HepG2 (cell line): ENCODE results near the gene FKBP1B. TPM values are rescaled to one million over a fixed set of nuclear protein-coding genes. Genes with fewer than 3 reads are reported as not detected.

Experiments
- AKAP8 ChIP-seq: sonication (generic); formaldehyde crosslinking; IDR thresholded peaks from 2 replicates; pipeline ENCODE4 v1.5.1; 2020; ENCODE audit warnings: mild to moderate bottlenecking, missing genetic modification reagents
- BCL6 ChIP-seq: IDR thresholded peaks from 2 replicates; pipeline ENCODE4 v1.6.1; 2016; ENCODE audit warnings: missing genetic modification reagents, missing compliant biosample characterization
- DZIP1 ChIP-seq: sonication (generic); formaldehyde crosslinking; IDR thresholded peaks from 2 replicates; pipeline ENCODE4 v1.5.0; 2020; ENCODE audit warnings: mild to moderate bottlenecking, missing genetic modification reagents
- HNRNPH1 ChIP-seq: fragments of 200-400 bp; formaldehyde crosslinking; optimal IDR thresholded peaks from 2 replicates; pipeline ENCODE3; 2017; ENCODE audit warnings: mild to moderate bottlenecking, low read depth, low read length
- HOXD1 ChIP-seq: sonication (generic); formaldehyde crosslinking; IDR thresholded peaks from 2 replicates; pipeline ENCODE4 v1.5.0; 2020; ENCODE audit warnings: missing genetic modification reagents
- KLF11 ChIP-seq: IDR thresholded peaks from 2 replicates; pipeline ENCODE4 v1.6.1; 2016; ENCODE audit warnings: missing compliant biosample characterization
- MIXL1 ChIP-seq: IDR thresholded peaks from 2 replicates; pipeline ENCODE4 v1.6.1; 2016
- MLXIP ChIP-seq: sonication (generic); formaldehyde crosslinking; IDR thresholded peaks from 2 replicates; pipeline ENCODE4 v1.9.0; 2021; ENCODE audit warnings: missing genetic modification reagents, borderline replicate concordance
- PAF1 ChIP-seq: IDR thresholded peaks from 2 replicates; pipeline ENCODE4 v1.6.1; 2016; ENCODE audit warnings: missing genetic modification reagents, missing compliant biosample characterization
- SP1 ChIP-seq, 2 experiments: fragments of 450-650 bp in 1 of 2; sonication (generic) in 1 of 2; formaldehyde crosslinking in 1 of 2; IDR thresholded peaks; 2 replicates each; pipeline versions ENCODE4 v1.4.0 to v1.6.1; 2016 to 2020; ENCODE audit warnings: missing genetic modification reagents in 1 of 2
- SSRP1 ChIP-seq: IDR thresholded peaks from 2 replicates; pipeline ENCODE4 v1.6.1; 2016; ENCODE audit warnings: control low read depth
- STAG1 ChIP-seq: sonication (generic); formaldehyde crosslinking; IDR thresholded peaks from 2 replicates; pipeline ENCODE4 v1.4.0; 2020; ENCODE audit warnings: missing genetic modification reagents
- THAP8 ChIP-seq: sonication (generic); formaldehyde crosslinking; IDR thresholded peaks from 2 replicates; pipeline ENCODE4 v1.5.1; 2020; ENCODE audit warnings: missing genetic modification reagents, mild to moderate bottlenecking, borderline replicate concordance
- ZBTB1 ChIP-seq: sonication (generic); formaldehyde crosslinking; IDR thresholded peaks from 2 replicates; pipeline ENCODE4 v1.4.0; 2020; ENCODE audit warnings: missing genetic modification reagents, borderline replicate concordance
- ZFP82 ChIP-seq: sonication (generic); formaldehyde crosslinking; IDR thresholded peaks from 2 replicates; pipeline ENCODE4 v1.5.1; 2020; ENCODE audit warnings: mild to moderate bottlenecking, missing genetic modification reagents, borderline replicate concordance
- ZNF556 ChIP-seq: sonication (generic); formaldehyde crosslinking; IDR thresholded peaks from 2 replicates; pipeline ENCODE4 v1.4.0; 2020; ENCODE audit warnings: mild to moderate bottlenecking, missing genetic modification reagents, borderline replicate concordance
- ZNF660 ChIP-seq: sonication (generic); formaldehyde crosslinking; IDR thresholded peaks from 2 replicates; pipeline ENCODE4 v1.5.1; 2020; ENCODE audit warnings: mild to moderate bottlenecking, low read depth, missing genetic modification reagents, borderline replicate concordance
- ZNF761 ChIP-seq: sonication (generic); formaldehyde crosslinking; conservative IDR thresholded peaks from 2 replicates; pipeline ENCODE4 v1.4.0; 2020; ENCODE audit warnings: mild to moderate bottlenecking, missing genetic modification reagents
- ZNF768 ChIP-seq: sonication (generic); formaldehyde crosslinking; IDR thresholded peaks from 2 replicates; pipeline ENCODE4 v1.4.0; 2020; ENCODE audit warnings: missing genetic modification reagents
- polyA plus RNA-seq, 8 experiments: library from polyadenylated mRNA; depleted of rRNA in 3 of 8; stranded (reverse) in 7 of 8; unstranded in 1 of 8; fragments of >200 nt; fragmentation: Illumina TruSeq in 4 of 8; extraction: Trizol in 4 of 8; gene quantifications; 2 replicates each; pipeline versions ENCODE4 v1.2.1 to v1.2.3, GENCODE V29; 2011 to 2016; ENCODE audit warnings: low read depth in 4 of 8, missing spikeins in 1 of 8, mixed read lengths in 1 of 8; ENCODE audit not compliant: insufficient read depth in 1 of 8
- total RNA-seq, 5 experiments: library from RNA; depleted of rRNA; stranded (reverse); fragments of >200 nt; fragmentation: Illumina TruSeq; extraction: Trizol; gene quantifications; 2 replicates each; pipeline ENCODE4 v1.2.3, GENCODE V29; 2016; ENCODE audit warnings: low read depth in 1 of 5
- TF ChIP-seq, protein P1 (sequence below): sonication (generic); formaldehyde crosslinking; IDR thresholded peaks from 2 replicates; pipeline ENCODE4 v1.5.0; 2020; ENCODE audit warnings: mild to moderate bottlenecking, missing genetic modification reagents, borderline replicate concordance

Gene FKBP1B
- total and polyA plus RNA-seq, 2 of the 13 experiments (the other 11 are each of a cell fraction or from before 2014, with no cell fraction given): 35.2 to 96.3 TPM

DNA sequence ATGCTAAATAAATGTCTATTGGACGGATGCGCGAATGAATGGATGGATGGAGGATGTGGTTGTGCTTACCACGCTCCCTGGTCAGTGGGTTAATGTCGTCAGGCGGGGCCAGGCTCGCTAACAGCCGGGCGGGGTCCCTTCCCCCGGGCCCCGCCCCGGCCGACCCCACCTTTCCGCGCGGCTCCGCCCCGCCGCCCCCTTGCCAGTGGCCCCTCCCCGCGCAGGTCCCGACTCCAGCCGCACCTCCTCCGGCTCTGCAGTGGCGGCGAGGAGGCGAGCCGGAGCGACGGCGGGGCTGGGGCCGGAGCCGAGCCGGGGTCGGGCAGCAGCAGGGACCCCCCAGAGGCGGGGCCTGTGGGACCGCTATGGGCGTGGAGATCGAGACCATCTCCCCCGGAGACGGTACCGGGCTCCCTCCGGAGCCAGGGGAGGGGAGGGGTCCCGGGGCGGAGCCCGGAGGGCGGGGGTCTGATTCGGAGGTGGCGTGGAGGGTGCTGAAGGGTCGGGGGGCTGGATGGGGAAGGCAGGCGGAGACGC, at the start of gene FKBP1B (continued):
- TF ChIP-seq KLF11 (CRISPR knock-in tag) (no peak; the same call in 1 of the 2 replicates), HNRNPH1 (no peak), MLXIP (no peak), DZIP1 (CRISPR knock-in tag) (no peak), ZNF768 (CRISPR knock-in tag) (no peak), SP1 (IDR thresholded peaks at IDR 0.05) (no peak), SP1 (CRISPR knock-in tag; IDR thresholded peaks at IDR 0.05) (peak; percentile 68), THAP8 (CRISPR knock-in tag) (no peak), SSRP1 (no peak), MIXL1 (CRISPR knock-in tag) (no peak), ZNF660 (CRISPR knock-in tag) (no peak), PAF1 (CRISPR knock-in tag) (no peak), AKAP8 (no peak), ZNF761 (CRISPR knock-in tag) (peak; percentile 7; the same call in 1 of the 2 replicates), STAG1 (no peak), BCL6 (CRISPR knock-in tag) (peak; percentile 31; the same call in 1 of the 2 replicates), ZFP82 (CRISPR knock-in tag) (peak; percentile 54; the same call in 1 of the 2 replicates), ZNF556 (CRISPR knock-in tag) (0 out of 2 replicates have a peak, but pooled peaks have one; percentile 34), ZBTB1 (no peak), HOXD1 (CRISPR knock-in tag) (no peak)
- TF ChIP-seq, protein P1, sequence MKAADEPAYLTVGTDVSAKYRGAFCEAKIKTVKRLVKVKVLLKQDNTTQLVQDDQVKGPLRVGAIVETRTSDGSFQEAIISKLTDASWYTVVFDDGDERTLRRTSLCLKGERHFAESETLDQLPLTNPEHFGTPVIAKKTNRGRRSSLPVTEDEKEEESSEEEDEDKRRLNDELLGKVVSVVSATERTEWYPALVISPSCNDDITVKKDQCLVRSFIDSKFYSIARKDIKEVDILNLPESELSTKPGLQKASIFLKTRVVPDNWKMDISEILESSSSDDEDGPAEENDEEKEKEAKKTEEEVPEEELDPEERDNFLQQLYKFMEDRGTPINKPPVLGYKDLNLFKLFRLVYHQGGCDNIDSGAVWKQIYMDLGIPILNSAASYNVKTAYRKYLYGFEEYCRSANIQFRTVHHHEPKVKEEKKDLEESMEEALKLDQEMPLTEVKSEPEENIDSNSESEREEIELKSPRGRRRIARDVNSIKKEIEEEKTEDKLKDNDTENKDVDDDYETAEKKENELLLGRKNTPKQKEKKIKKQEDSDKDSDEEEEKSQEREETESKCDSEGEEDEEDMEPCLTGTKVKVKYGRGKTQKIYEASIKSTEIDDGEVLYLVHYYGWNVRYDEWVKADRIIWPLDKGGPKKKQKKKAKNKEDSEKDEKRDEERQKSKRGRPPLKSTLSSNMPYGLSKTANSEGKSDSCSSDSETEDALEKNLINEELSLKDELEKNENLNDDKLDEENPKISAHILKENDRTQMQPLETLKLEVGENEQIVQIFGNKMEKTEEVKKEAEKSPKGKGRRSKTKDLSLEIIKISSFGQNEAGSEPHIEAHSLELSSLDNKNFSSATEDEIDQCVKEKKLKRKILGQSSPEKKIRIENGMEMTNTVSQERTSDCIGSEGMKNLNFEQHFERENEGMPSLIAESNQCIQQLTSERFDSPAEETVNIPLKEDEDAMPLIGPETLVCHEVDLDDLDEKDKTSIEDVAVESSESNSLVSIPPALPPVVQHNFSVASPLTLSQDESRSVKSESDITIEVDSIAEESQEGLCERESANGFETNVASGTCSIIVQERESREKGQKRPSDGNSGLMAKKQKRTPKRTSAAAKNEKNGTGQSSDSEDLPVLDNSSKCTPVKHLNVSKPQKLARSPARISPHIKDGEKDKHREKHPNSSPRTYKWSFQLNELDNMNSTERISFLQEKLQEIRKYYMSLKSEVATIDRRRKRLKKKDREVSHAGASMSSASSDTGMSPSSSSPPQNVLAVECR: peak; percentile 51; the same call in 1 of the 2 replicates
